HEK293 (cell line): ENCODE results near the gene CTCF.

Source experiments
- CTCF ChIA-PET: fragments of 350-600 bp; formaldehyde crosslinking; extraction: SDS; loops from one replicate; lab custom pipeline; 2021; ENCODE audit warnings: antibody characterized with exemption; lab: Yijun Ruan, JAX
- POLR2A ChIA-PET: fragments of 300-600 bp; formaldehyde crosslinking; extraction: SDS; loops from one replicate; lab custom pipeline; 2020; ENCODE audit warnings: antibody characterized with exemption, inconsistent platforms; lab: Yijun Ruan, JAX
- H3K27ac ChIP-seq: fragments of 200-500 bp; sonication (Bioruptor generic); 2 replicates; pipeline ENCODE4 v1.5.1; 2014; ENCODE audit warnings: low read depth, low read length, control low read depth, inconsistent platforms; ENCODE audit errors: extremely low read depth
- H3K36me3 ChIP-seq, 2 experiments: fragments of 200-500 bp in 1 of 2; sonication (Bioruptor generic) in 1 of 2; 1 replicate in 1 of 2; 2 replicates in 1 of 2; pipeline ENCODE4 v1.5.1; 2014 to 2017; ENCODE audit warnings: inconsistent platforms in 2 of 2, low read length in 2 of 2; ENCODE audit not compliant: control insufficient read depth in 2 of 2, insufficient read depth in 1 of 2
- H3K4me1 ChIP-seq: fragments of 200-500 bp; sonication (Bioruptor generic); 2 replicates; pipeline ENCODE4 v1.5.1; 2014; ENCODE audit warnings: mild to moderate bottlenecking, low read length, inconsistent platforms; ENCODE audit not compliant: control insufficient read depth, insufficient read depth
- H3K4me3 ChIP-seq: 2 replicates; pipeline ENCODE4 v1.5.1; 2011; ENCODE audit warnings: low read depth, mild to moderate bottlenecking, control low read depth, low read length, moderate library complexity
- H3K9me3 ChIP-seq: fragments of 200-500 bp; sonication (Bioruptor generic); 2 replicates; pipeline ENCODE4 v1.5.1; 2014; ENCODE audit warnings: low read depth, low read length, inconsistent platforms; ENCODE audit not compliant: control insufficient read depth, insufficient read depth
- BCL6B ChIP-seq: fragments of 450-650 bp; formaldehyde crosslinking; IDR thresholded peaks from 2 replicates; pipeline ENCODE4 v1.5.1; 2017; ENCODE audit warnings: missing biosample characterization, missing genetic modification characterization
- GLI2 ChIP-seq: fragments of 450-650 bp; formaldehyde crosslinking; IDR thresholded peaks from 2 replicates; pipeline ENCODE4; 2017; ENCODE audit warnings: missing biosample characterization, missing genetic modification characterization, low read depth, borderline replicate concordance
- KLF8 ChIP-seq: fragments of 450-650 bp; formaldehyde crosslinking; IDR thresholded peaks from 2 replicates; pipeline ENCODE4 v1.5.1; 2016; ENCODE audit warnings: missing biosample characterization, missing genetic modification characterization
- REST ChIP-seq: fragments of 450-650 bp; formaldehyde crosslinking; IDR thresholded peaks from 2 replicates; pipeline ENCODE4 v1.5.1; 2016; ENCODE audit warnings: missing biosample characterization, missing genetic modification characterization
- ZBTB26 ChIP-seq: fragments of 450-650 bp; formaldehyde crosslinking; optimal IDR thresholded peaks from 2 replicates; pipeline ENCODE3; 2016; ENCODE audit warnings: missing biosample characterization, mild to moderate bottlenecking, missing genetic modification characterization
- ZBTB48 ChIP-seq: fragments of 450-650 bp; formaldehyde crosslinking; IDR thresholded peaks from 2 replicates; pipeline ENCODE4 v1.5.1; 2016; ENCODE audit warnings: missing biosample characterization, missing genetic modification characterization
- ZBTB6 ChIP-seq: fragments of 450-650 bp; formaldehyde crosslinking; IDR thresholded peaks from 2 replicates; pipeline ENCODE4 v1.5.1; 2017; ENCODE audit warnings: missing biosample characterization, missing genetic modification characterization
- ZFP3 ChIP-seq: fragments of 450-650 bp; formaldehyde crosslinking; IDR thresholded peaks from 2 replicates; pipeline ENCODE4 v1.5.1; 2016; ENCODE audit warnings: low read depth, missing biosample characterization, missing genetic modification characterization
- ZFP69B ChIP-seq: fragments of 450-650 bp; formaldehyde crosslinking; IDR thresholded peaks from 2 replicates; pipeline ENCODE4 v1.5.1; 2016; ENCODE audit warnings: missing biosample characterization, missing genetic modification characterization
- ZNF184 ChIP-seq: fragments of 450-650 bp; IDR thresholded peaks from 2 replicates; pipeline ENCODE4 v1.5.1; 2018; ENCODE audit warnings: missing biosample characterization, mild to moderate bottlenecking, missing genetic modification characterization
- ZNF211 ChIP-seq: fragments of 450-650 bp; formaldehyde crosslinking; IDR thresholded peaks from 2 replicates; pipeline ENCODE4 v1.5.1; 2016; ENCODE audit warnings: low read depth, missing biosample characterization, missing genetic modification characterization
- ZNF26 ChIP-seq: fragments of 450-650 bp; formaldehyde crosslinking; IDR thresholded peaks from 2 replicates; pipeline ENCODE4 v1.5.1; 2016; ENCODE audit warnings: missing biosample characterization, missing genetic modification characterization
- ZNF324 ChIP-seq: fragments of 450-650 bp; formaldehyde crosslinking; IDR thresholded peaks from 2 replicates; pipeline ENCODE4 v1.5.1; 2016; ENCODE audit warnings: missing biosample characterization, missing genetic modification characterization
- ZNF335 ChIP-seq: fragments of 450-650 bp; formaldehyde crosslinking; conservative IDR thresholded peaks from 2 replicates; pipeline ENCODE4 v1.5.1; 2016; ENCODE audit warnings: missing biosample characterization, missing genetic modification characterization
- ZNF514 ChIP-seq: fragments of 450-650 bp; formaldehyde crosslinking; IDR thresholded peaks from 2 replicates; pipeline ENCODE4 v1.5.1; 2016; ENCODE audit warnings: missing biosample characterization, missing genetic modification characterization
- ZNF596 ChIP-seq: fragments of 450-650 bp; IDR thresholded peaks from 2 replicates; pipeline ENCODE4 v1.5.0; 2018; ENCODE audit warnings: missing biosample characterization, mild to moderate bottlenecking, missing genetic modification characterization, moderate library complexity
- ZNF785 ChIP-seq: fragments of 450-650 bp; formaldehyde crosslinking; IDR thresholded peaks from 2 replicates; pipeline ENCODE4 v1.5.1; 2016; ENCODE audit warnings: missing biosample characterization, missing genetic modification characterization
- ZNF837 ChIP-seq: fragments of 450-650 bp; formaldehyde crosslinking; IDR thresholded peaks from 2 replicates; pipeline ENCODE4 v1.5.1; 2016; ENCODE audit warnings: missing biosample characterization, missing genetic modification characterization

The CTCF gene

GRCh38 chr16:67544329-67544841 lies 17.9 kb upstream of the CTCF start (continued):
- TF ChIP-seq REST (no peak), ZBTB26 (tag by site-specific recombination) (no peak), ZNF596 (tag by site-specific recombination) (no peak), ZNF514 (no peak), ZNF324 (no peak), ZBTB6 (tag by site-specific recombination) (no peak)

GRCh38 chr16:67544844-67545664 lies 17.3 kb upstream of the CTCF start:
- TF ChIP-seq ZNF335 (tag by site-specific recombination) (peak; percentile 53), ZNF184 (tag by site-specific recombination) (no peak)
- 0 out of 2 replicates have a peak overlapping the region, but pooled peaks have one; percentile 22 for H3K27ac ChIP-seq
- CTCF ChIA-PET, result interaction anchor here (0.6 to 5.5 kb wide), 9 partner anchors 13 to 310 kb away, joined by 3 to 119 read pairs (median 3); partner anchors contain the start of gene CARMIL2
- no peak overlapping the region for H3K4me3 ChIP-seq
- no peaks in the 10 kb centered on the region for H3K9me3 ChIP-seq
- H3K4me1 ChIP-seq, result no peaks in the 10 kb centered on the region
- POLR2A ChIA-PET, result interaction anchor here (1.2 to 1.9 kb wide), 4 partner anchors 13 to 24 kb away, joined by 3 to 4 read pairs (median 4); partner anchors contain the start of gene CTCF
- peaks cover 0 to 75% of the 10 kb centered on the region in 2 experiments; a peak in 2 of 3 replicates for H3K36me3 ChIP-seq

GRCh38 chr16:67545665-67546024 lies 16.7 kb upstream of the CTCF start:
- H3K4me3 ChIP-seq, result no peak overlapping the region
- H3K4me1 ChIP-seq, result no peaks in the 10 kb centered on the region
- ChIA-PET POLR2A (interaction anchor here (1.2 to 1.9 kb wide), 4 partner anchors 14 to 25 kb away, joined by 3 to 4 read pairs (median 4); partner anchors contain the start of gene CTCF), CTCF (interaction anchor here (0.6 to 5.5 kb wide), 5 partner anchors 24 to 129 kb away, joined by 3 to 119 read pairs (median 3); partner anchors contain the start of gene CARMIL2)
- no peaks in the 10 kb centered on the region for H3K9me3 ChIP-seq
- peaks cover 0 to 69% of the 10 kb centered on the region in 2 experiments; a peak in 2 of 3 replicates for H3K36me3 ChIP-seq
- H3K27ac ChIP-seq, result no peak overlapping the region
- TF ChIP-seq ZBTB26 (tag by site-specific recombination) (no peak), BCL6B (no peak), ZNF26 (tag by site-specific recombination) (no peak), ZBTB48 (no peak), ZFP3 (tag by site-specific recombination) (no peak), ZNF211 (tag by site-specific recombination) (no peak), ZNF785 (tag by site-specific recombination) (no peak), ZFP69B (tag by site-specific recombination) (no peak), ZNF837 (tag by site-specific recombination) (no peak), GLI2 (no peak), KLF8 (no peak)
